GF-D8 (cell line): ENCODE results near the gene SSUH2.
"Not testable (repeated sequence)": the region's sequence is repeated elsewhere in the genome, so short reads cannot be mapped to it uniquely, and the experiment has no call there.

Experiments
- DNase-seq: peaks from one replicate; lab custom pipeline; 2025; lab: John Stamatoyannopoulos, UW

Gene SSUH2

GRCh38 chr3:8658306-8659212 is 14.0 kb upstream of the SSUH2 start:
- no peak for DNase-seq

- DNase-seq: no peak
Measured at GRCh38 chr3:8657804-8658305, 13.3 kb upstream of the SSUH2 start.

- no peak for DNase-seq
Measured at GRCh38 chr3:8656240-8656639, 11.6 kb upstream of the SSUH2 start.

DNA sequence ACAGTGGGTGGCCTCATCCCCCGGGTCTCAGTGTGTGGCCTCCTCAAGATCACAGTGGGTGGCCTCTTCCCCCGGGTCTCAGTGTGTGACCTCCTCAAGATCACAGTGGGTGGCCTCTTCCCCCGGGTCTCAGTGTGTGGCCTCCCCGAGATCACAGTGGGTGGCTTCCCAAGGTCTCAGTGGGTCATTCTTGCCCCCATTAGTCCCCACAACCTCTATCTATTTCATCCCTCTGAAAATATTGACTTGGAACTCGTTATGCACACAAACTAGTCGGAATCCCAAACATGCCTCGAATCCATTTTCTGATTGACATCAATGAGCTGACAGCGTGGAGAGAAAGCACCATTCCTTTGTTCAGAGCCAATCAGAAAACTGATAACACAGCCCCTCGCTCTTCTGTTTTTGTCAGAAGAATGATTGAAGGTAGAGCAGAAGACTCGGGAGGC is 10.8 kb upstream of the SSUH2 start:
- no peak for DNase-seq

GRCh38 chr3:8654572-8655329 is 10.2 kb upstream of the SSUH2 start:
- not testable (repeated sequence) for DNase-seq

GRCh38 chr3:8653800-8654408 is 9.3 kb upstream of the SSUH2 start:
- no peak for DNase-seq

- DNase-seq: no peak
Measured at GRCh38 chr3:8652324-8652987, 7.9 kb upstream of the SSUH2 start.

DNA sequence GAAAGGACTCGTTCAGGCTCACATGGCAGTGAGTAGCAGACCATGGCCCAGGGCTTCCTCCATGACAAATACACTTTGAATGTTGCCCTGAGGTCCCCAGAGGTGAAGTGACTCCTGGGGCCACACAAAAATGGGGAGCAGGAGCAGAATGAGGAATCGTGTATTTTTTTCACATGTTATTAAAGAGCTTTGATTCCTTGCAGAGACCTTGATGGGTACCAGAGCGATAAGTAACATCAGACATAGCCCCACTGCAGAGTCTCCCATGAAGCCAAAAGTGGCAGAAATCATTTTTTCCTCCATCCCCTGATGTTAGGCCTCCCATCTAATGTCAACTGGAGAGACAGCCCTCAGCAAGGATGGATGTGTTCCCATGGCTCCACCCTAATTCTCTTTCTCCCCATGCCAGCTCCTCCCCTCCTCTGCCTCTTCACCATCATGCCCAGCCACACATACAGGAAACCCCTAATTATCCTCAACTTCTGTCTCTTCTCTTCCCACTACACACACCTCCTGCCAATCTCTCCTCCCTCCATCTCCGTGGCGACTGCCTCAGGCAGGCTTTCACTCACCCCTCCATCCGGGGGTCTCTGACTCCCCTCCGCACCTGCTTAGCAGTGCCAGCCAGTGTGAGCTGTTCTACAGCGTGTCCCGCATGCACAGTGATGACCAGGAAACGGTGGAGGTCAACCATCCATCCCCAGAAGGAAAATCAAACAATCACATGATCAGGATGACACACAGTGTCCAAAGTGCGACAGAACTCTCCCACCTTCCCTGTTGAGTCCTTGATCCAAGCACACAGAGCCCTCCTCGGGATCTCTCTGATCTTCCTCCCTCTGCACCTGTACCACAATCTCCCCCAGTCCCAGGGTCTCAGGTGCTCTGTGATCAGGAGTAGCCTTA is 7.1 kb upstream of the SSUH2 start:
- DNase-seq: no peak

GRCh38 chr3:8650583-8651416 is 6.2 kb upstream of the SSUH2 start:
- DNase-seq: no peak

DNA sequence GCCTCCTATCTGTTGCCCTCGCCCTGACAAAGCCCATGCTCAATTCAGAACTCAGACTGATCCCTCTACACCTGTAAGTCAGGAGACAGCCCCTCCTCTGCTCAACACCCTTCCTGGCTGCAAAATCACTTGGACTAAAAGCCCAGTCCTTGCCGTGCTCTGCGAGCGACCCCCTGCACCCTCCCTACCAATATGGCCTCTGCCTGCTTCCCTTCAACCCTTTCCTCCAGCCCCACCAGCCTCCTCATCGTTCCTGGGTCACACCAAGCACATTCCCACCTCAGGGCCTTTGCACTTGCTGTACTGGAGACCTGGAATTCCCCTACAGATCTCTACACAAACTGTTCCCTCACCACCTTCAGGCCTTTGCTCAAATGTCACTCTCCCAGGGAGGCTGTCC is 5.2 kb upstream of the SSUH2 start:
- no peak for DNase-seq

GRCh38 chr3:8648909-8649741 is 4.5 kb upstream of the SSUH2 start:
- no peak for DNase-seq

GRCh38 chr3:8647137-8647985 is 2.8 kb upstream of the SSUH2 start:
- DNase-seq: no peak

GRCh38 chr3:8646313-8646938 is 1.8 kb upstream of the SSUH2 start:
- no peak for DNase-seq

- DNase-seq: no peak
Measured at GRCh38 chr3:8645712-8646111, 1.1 kb upstream of the SSUH2 start.

DNA sequence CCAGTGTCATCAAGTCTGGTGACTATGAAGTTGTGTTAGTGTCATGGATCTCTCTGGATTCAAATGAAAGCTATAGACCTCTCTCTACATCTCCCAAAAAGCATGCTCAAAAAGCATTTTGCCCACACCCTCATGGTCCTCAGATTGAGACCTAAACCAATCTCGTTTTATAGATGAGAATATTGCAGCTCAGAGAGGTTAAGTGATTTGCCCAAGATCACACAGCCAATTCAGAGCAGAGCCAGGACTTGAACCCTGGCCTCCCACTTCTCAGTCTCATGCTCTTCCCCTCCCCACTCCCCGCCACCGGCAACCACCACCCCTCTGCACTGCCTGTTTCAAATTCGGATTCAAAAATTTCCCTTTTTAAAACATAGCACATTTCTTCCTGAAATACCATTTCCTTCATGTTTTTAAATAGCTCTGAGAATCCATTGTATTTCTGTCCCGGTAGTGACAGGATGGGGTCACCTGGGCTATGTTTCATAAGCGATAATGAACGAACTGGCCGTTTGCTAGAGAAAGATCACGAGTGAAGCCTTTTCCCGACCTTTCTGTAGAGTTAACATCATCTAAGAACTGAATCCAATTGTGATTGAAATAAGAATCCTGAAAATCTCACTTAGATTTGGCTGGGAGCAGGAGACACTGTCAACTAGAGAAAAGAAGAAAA is 769 bp downstream of the SSUH2 start:
- no peak for DNase-seq

GRCh38 chr3:8642001-8642400 is 2.6 kb downstream of the SSUH2 start:
- DNase-seq: no peak

DNA sequence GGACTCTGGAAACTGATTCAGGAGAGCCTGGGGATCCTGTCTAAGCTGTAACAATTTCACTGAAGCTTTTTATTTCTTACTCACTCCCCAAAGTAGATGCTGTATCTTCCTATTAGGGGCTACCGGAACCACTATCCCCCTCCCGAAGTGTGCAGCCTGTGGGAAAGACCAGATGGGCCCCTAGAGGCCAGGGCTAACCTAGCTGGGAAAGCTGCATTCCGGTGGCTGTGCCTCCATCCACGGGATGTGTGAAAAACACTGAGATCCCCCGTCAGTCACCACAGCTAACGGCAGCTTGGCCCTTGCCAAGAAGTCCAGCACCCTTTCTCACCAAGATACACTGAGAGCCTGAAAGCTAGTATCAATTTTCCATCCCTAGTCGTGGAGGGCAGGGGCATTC is 3.1 kb downstream of the SSUH2 start:
- no peak for DNase-seq
